ENCODE results near the gene IGFN1.
A peak's percentile ranks its signal among the peaks of the same experiment; 100 is the strongest.
"Not testable (repeated sequence)": the region's sequence is repeated elsewhere in the genome, so short reads cannot be mapped to it uniquely, and the experiment has no call there.

Gene IGFN1

DNA sequence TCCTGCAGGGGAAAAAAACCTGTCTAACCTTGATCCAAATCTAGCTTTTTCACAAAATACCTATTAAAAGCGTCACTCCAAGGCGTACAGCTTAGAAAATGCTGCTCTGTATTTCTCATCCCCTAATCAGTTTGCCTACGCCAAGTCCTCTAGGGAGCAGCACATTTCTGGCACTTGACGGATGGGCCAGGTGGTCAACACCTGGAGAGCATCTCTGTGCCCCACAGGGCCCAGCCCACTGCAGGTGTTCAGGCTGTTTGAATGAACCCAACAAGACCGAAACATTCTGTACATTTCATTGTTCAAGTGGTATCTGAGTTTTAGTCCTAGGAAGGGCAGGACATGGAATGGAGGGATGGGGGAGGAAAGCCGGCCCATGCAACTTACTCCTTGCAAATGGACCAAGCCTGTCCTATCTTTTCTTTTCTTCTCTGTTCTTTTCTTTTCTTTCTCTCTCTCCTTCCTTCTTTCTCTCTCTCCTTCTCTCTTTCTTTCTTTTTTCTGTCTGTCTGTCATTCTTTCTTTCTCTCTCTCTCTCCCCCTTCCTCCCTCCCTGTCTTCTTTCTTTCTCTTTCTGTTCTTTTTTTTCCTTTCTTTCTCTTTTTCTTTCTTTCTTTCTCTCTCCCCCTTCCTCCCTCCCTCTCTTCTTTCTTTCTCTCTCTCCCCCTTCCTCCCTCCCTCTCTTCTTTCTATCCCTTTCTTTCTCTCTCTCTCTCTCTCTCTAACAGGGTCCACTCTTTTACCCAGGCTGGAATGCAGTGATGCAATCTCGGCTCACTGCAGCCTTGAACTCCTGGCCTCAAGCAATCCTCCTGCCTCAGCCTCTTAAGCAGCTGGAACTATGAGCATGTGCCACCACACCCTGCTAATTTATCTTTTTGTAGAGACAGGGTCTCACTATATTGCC is 29.1 kb downstream of the IGFN1 start:
- DNase-seq = no peak

DNA sequence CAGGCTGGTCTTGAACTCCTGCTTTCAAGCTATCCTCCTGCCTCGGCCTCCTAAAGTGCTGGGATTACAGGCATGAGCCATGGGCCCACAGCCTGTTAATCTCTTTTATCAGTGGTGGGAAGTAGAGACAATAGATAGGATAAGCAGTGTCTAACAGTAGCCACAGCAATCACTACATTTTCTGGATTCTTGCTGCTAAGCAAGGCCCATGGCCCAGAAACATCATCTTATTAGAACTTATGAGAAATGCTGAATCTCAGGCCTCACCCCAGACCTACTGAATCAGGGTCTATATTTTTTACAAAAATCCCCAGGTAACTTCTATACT is 29.7 kb downstream of the IGFN1 start:
- no peak for DNase-seq

DNA sequence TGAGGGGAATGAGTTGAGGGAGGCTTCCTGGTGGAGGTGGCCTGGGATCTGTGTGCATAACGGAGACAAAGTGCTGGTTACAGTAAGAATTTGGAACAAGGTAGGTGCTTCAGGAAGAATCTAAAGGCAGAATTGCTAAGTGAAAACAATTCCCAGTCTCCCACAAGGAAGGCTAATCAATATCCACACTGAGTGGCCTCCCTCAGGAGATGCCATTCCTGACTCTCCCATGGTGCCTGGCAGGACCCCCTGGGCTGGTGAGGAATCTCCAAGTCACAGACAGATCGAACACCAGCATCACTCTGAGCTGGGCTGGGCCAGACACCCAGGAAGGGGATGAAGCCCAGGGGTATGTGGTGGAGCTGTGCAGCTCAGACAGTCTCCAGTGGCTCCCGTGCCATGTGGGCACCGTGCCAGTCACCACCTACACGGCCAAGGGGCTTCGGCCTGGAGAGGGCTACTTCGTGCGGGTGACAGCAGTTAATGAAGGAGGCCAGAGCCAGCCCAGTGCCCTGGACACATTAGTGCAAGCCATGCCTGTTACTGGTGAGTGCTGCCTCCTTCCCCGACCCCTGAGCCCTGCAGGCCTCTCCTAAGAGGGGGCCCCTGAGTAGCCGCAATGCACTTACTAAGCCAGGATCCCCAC is 30.7 kb downstream of the IGFN1 start:
- no peak for DNase-seq

DNA sequence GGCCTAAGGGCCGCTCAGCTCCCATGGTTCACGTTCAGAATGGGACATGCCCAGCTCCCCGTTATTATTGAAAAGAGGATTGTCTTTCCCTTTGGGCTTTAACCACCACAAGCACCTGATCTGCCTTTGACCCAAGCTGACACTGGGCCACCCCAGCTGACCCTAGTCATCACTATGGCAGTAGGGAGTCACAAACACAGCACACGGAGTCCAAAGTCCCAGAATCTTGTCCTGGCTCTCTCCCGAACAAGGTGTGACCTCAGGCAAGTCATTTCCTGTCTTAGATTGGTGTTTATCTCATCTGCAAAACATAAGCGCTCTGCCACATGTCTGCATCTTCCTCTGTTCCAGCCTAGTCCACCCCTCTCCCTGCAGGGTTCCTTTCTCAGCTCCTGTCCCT is 31.5 kb downstream of the IGFN1 start:
- DNase-seq = no peak

DNA sequence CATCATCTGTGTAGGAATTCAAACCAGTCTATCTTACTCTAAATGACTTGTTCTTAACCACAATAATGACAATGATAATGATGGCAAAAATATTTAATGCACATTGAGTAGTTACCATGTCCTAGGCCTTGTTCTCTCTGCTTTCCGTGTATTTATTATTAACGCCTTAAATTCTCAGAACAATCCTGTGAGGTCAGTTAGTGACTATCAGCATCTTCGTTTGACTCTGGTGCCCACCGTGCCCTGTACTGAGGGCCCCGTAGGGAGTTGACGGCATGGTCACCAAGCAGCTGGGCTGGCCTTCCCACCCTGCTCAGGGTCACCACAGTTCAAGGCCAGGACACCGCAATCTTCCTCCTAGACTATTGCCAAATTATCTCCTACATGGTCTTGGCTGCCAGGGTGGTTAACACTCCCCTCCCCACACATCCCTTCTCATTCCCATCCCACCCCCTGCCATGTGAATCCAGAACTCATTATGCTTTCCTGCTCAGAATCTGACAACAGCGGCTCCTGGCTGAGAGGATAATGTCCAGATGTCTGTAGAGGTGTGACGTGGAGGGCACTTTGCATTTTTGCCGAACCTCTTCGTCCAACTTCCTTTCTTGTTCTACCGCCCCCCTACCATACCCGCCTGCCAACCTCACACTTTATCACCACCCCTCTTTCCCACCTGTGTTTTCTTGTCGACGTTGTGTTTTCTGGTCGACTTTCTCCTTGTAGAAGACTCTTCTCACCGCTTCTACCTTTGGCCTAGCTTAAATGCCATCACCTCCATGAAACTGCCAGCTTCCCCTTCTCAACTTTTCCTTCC is 33.4 kb downstream of the IGFN1 start:
- DNase-seq = no peak

DNA sequence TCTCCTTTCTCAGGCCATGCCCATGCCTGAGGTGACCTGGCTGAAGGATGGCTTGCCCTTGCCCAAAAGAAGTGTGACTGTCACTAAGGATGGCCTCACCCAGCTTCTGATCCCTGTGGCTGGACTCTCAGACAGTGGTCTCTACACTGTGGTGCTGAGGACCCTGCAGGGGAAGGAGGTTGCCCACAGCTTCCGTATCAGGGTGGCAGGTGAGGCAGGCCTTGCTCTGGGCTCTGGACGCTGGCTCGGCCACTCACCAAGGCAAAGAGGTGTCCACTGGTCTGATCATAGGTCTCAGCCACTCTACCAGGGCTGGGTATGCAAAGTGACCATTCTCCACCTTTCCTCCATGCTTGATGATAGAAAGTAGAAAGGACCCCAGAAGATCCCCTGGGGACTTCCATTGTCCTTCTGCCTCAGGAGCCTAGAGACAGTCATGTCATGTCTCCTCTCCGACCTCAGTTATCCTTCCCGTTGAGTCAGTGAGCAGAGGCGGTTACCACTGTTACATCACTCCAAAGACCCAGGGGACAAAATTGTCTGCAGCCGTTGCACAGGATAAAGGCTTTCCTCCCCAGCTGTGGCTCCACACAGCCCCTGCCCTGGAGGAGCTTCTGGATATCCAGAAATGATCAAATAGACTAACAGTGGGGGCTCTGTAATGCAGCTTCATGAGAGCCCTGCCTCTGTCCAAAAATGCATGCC is 34.2 kb downstream of the IGFN1 start:
- no peak for DNase-seq

DNA sequence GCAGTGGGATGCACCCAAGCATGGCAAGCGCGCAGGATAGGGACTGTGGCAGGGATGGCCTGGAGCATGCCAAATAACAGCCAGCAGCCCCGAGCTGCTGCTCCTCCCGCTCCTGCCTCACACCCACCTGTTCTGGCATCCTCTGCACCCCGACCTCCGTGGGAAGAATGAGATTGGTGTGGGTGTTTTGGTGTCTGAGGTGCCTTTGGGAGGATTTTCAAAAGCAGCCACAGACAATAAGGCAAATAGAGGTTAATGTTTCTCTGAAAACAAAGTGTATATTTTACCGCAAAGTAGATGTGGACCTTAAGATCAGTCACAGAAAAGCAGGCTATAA is 35.5 kb downstream of the IGFN1 start:
- DNase-seq = no peak

DNA sequence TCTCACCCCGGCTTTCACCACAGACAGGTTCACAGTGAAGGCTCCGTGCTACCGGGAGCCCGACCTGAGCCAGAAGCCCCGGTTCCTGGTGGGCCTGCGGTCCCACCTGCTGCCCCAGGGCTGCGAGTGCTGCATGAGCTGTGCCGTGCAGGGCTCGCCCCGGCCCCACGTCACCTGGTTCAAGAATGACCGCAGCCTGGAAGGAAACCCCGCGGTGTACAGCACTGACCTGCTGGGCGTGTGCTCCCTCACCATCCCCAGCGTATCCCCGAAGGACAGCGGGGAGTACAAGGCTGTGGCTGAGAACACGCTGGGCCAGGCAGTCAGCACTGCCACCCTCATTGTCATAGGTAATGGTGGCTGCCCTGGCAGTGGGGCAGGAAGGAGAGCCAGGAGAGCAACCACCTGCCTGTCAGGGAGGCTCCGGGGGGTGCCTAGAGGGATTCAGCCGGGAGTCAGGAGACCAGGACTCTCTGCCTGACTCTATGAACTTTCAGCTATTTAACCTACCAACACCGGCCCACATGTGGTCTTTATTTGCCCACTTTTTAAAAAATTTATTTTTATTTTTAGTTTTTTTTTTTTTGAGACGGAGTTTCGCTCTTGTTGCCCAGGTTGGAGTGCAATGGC is 36.4 kb downstream of the IGFN1 start:
- no peak for DNase-seq

DNA sequence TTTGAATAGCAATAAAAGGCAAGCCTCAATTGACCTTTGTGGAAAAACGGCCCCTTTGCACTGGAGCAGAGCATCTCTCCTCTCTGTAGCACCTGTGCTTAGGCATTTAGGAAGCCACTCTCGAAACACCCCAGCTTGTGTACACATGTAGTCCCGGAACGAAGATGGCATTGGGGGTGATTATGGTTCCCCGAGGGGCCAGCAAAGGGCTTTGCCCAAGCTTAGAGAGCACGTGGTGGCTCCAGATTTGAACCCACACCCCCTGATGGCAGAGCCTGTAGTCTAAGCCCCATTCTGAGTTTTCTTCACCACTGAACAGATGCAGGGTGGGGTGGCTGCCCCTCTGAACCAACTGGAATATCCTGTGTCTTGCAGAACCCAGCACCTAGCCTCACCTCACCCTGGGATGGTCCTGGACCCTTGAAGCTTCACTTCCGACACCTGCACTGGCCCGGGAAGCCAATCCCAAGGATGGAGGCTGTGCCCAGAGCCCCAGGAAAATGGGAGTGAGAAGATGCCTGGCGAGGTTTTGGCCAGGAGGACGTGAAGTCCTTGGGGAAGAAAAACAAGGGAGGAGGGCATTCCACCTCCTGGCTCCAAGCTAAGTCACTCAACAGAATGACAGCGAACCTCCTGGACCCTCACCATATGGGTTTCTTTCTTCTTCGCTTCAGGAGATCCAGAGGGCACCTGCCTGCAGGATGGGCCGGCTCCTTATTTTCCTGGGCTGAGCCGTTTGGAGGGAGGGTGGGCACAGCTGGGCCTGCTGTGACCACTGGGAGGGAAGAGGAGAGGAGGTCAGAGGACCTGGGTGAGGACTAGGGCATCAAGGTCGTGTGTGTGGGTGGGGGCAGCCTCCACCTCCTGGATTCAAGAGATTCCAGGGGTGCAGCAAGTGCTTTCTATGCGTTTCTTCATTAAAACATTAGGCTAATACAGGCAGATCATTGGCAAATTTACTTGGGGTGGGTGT is 37.7 kb downstream of the IGFN1 start:
- DNase-seq = peak; percentile 2

DNA sequence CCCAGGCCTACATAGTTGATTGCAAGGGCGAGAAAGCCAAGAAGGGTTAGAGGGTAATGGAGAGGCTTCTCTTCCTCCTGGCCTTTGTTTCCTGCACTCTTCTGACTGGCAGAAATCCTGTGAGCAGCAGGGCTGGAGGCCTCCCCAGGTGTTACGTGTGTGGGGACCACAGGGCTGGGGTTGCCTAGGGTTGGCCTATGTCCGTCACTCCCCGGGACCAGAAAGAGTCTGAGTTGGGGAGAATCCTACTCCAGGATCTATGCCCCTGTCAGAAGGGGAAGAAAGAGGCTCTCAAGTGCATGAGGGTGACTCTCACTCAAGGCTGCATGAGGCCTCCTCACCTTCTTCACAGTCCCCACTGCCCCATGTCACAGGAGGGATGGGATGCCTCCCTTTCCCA is 38.5 kb downstream of the IGFN1 start:
- DNase-seq = no peak

DNA sequence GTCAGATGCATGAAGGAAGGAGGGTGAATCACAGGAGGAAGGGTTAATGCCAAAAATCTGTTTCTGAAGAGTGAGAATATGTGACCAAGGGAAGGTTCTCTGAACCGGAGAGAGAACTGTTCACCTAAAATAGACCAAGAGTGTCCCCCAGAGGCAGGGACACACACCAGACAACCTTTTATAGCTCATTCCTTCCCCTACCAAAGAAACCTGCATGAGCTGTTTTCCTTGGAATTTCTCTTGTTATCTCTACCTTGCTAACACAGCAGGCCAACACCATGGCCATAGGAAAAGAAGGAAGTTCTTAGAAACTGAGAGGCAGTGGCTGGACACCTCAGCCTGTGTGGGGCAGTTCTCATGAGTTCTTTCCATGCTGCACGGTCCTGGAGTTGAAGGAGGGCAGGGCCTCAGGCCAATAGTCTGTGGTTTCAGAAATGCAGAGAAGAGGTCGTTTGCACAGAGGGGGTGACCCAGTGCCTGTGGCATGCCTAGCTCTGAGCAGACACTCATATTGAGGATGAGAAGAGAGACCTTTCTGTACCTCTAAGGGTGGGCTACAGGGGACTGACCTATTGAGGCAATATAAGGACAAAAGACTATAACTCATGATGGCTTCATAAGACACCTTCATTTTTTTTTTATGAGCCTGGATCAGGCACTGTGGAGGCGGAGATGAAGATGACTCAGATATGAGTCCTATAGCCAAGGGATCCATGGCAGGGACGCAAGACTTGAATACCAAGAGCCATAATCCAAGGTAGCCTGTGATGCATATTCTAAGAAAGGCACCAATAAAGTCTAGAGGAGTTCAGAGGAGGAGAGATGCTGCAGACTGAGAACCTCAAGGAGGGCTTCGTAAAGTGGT is 39.4 kb downstream of the IGFN1 start:
- DNase-seq = no peak

DNA sequence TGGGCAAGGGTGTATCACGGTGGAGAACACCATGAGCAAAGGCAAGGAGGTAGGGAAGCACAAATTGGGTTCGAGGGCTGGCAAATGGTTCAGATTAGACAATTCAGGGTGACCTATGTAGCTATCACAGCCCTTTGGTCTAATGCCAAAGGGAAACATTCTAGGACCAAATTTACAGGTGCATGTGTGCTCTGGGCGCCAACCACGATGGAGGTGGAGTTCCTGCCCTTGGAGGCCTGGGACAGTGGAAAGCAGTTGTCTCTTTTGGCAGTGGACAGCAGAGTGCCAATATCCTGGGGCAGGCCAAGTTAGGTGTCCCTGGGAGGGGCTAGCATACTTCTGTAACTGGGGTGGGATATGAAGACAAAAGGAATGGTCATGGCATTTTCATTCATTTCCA is 40.1 kb downstream of the IGFN1 start:
- DNase-seq = no peak

DNA sequence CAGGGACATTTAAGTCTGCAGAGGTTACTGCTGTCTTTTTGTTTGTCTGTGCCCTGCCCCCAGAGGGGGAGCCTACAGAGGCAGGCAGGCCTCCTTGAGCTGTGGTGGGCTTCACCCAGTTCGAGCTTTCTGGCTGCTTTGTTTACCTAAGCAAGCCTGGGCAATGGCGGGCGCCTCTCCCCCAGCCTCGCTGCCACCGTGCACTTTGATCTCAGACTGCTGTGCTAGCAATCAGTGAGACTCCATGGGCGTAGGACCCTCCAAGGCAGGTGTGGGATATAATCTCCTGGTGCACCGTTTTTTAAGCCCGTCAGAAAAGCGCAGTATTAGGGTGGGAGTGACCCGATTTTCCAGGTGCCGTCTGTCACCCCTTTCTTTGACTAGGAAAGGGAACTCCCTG is 49.0 kb downstream of the IGFN1 start:
- not testable (repeated sequence) for DNase-seq

DNA sequence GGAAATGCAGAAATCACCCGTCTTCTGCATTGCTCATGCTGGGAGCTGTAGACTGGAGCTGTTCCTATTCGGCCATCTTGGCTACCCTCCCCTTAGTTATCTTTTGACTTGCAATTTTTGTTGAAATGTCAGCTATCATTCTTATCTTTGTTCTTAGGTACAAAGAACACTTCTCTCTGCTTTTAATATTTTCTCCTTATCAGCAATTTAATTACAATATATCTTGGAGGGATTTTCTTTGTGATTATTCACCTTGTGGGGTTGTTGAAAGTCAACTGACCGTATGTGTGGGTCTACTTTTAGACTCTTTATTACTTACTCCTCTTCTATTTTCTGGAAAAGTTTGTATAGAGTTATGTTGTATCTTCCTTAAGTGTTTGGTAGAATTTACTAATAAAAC is 49.5 kb downstream of the IGFN1 start:
- DNase-seq = no peak

DNA sequence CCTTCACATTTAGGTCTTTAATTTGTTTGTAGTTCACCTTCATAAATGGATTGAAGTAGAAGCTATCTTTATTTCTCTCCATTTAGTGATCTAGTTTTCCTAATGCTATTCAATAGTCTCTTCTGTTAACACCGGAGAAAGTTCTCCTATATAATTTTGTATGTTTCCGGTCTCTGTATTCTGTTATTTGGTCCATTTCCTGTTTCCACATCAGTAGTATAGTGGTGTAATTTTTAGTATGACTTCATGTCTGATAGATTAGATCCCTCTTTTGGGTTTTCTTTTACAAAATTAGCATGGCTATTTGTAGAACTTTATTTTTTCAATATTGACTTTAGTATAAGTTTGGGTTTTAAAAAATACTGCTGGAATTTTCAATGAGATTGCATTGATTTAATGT is 51.1 kb downstream of the IGFN1 start:
- DNase-seq = no peak

DNA sequence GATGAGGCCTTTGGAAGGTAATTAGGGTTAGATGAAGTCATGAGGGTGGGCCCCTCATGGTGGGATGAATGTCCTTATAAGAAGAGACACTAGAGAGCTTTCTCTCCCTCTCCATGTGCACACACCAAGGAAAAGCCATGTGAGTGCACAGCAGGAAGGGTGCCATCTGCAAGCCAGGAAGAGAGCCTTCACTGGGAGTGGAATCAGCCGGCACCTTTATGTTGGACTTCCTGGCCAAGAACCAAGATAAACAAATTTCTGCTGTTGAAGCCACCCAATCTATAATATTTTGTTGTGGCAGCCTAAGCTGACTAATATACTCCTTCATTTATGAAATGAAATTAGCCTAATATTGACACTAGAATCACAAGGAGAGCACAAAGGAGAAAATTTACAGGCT is 54.5 kb downstream of the IGFN1 start:
- DNase-seq = no peak

DNA sequence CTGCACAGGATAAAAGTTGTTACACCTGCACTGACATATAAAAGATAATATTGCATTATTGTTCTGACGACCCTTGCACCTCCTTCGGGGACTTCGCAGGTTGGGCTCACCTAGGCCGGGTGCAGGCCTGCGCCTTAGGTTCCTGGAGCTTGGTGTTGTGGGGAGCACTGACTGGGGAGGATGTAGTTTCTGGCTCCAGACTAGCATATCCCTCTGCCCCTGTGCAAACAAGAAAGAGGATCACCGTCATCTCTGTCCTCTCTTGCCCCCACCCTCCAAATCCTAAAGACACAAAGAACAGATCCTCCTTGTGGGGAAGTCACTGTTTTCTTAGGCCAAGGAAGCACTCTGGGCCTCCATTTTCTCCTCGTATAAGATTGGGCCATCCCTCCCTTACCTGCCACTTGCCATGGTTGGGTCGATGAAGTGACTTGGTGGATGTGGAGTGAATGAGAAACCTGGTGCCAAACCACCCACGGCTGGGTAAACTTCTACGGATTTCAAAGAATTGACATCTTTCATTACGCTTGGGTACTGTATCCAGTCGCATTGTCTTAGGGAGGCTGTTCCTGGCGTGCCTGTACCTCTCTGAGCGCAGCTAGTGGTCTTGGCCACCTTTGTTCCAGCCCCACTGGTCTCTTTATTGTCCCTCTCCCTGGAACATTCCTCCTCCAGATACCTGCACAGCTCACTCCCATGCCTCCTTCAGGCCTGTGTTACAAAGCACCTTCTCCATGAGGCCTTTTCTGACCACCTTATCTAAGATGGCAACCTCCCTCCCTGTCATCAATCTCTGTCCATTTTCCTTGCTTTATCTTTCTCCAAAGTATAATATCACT is 58.3 kb downstream of the IGFN1 start:
- DNase-seq = no peak

DNA sequence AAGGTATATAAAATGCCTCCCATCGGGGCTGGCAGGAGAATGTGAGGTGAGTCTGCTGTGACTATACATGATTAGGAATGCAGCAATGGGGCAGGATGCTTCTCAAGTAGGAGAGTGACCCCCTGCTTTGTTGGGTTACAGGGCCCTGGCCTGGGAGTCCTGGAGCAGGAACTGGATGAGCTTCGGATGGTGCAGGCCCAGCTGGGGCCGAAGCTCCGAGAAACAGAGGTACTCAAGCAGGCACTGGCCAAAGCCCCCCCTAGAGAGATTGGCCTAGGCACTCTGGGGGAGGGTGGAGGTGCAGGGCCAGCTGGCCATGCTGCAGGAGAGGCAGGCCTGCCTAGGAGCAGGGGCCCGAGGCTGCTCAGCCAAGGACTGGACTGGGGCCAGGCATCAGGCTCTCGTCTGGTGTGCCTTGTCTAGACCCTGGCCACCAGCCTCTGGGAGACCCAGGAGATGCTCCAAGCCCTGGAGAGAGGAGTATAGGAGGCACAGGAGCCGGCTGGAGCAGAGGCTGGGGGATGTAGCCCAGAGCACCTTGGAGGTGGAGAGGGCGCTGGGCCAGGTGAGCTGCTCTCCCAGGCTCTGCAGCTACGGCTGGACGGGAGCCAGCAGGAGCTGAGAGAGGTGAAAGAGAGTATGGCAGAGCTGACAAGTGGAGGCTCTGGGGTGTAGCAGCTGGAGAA is 59.8 kb downstream of the IGFN1 start:
- DNase-seq = no peak

DNA sequence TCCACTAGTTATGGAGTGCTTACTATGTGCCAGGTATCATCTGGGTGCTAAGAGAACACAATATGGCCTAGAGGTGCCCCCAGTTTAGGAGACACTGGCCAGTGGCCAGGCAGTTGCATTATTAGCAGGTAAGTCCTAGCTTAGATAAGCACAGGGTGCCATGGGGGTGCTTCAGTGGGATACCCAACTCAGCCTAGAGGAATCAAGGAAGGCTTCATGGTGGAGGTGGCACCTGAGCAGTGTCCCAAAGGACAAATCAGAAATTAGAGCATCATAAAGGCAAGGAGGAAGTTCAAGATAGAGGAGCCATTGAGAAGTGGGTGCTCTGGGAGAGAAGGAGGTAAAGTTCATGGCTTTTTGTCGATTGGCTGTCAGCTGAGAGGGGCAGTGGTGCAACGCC is 60.8 kb downstream of the IGFN1 start:
- DNase-seq = no peak

All from stimulated activated CD4-positive, alpha-beta T cell treated with anti-CD3 and anti-CD28 coated beads, Interleukin-4, amount 100 ng/mL, for 24 hours (primary cell).